ENCODE results near the gene UBE2S. TPM values are rescaled to one million over a fixed set of nuclear protein-coding genes. Genes with fewer than 3 reads are reported as not detected.

The UBE2S gene
- total RNA-seq, 4 donors from 2014 or later: 3.2 to 141 (median 21.5) TPM

- DNase-seq: no peak
- H3K36me3 ChIP-seq: no peaks in the 10 kb centered on the region
- H3K4me3 ChIP-seq: no peak overlapping the region
- intact Hi-C loops (cut with DNase I; ENCODE audit: low total_unique reads): no loop called here
- H3K9me3 ChIP-seq: no peaks in the 10 kb centered on the region
- TF ChIP-seq POLR2A (IDR thresholded peaks at IDR 0.05) (no peak), CTCF (IDR thresholded peaks at IDR 0.05) (no peak)
- H3K27me3 ChIP-seq: peaks cover 10 to 29% of the 10 kb centered on the region in 2 donors
- H3K27ac ChIP-seq: no peak overlapping the region
- peaks cover 0 to 13% of the 10 kb centered on the region in 2 donors for H3K4me1 ChIP-seq
These were observed 33.4 kb downstream of the UBE2S start for GRCh38 chr19:55373993-55374757.

GRCh38 chr19:55373306-55373992 lies 34.1 kb downstream of the UBE2S start:
- TF ChIP-seq CTCF (IDR thresholded peaks at IDR 0.05) (no peak), POLR2A (IDR thresholded peaks at IDR 0.05) (no peak)
- Histone ChIP-seq H3K4me3 (no peak overlapping the region), H3K27ac (no peak overlapping the region), H3K27me3 (peaks cover 17 to 31% of the 10 kb centered on the region in 2 donors), H3K9me3 (no peaks in the 10 kb centered on the region), H3K36me3 (no peaks in the 10 kb centered on the region), H3K4me1 (peaks cover 0 to 17% of the 10 kb centered on the region in 2 donors)
- intact Hi-C loops (cut with DNase I; ENCODE audit: low total_unique reads): no loop called here
- DNase-seq: no peak

DNA sequence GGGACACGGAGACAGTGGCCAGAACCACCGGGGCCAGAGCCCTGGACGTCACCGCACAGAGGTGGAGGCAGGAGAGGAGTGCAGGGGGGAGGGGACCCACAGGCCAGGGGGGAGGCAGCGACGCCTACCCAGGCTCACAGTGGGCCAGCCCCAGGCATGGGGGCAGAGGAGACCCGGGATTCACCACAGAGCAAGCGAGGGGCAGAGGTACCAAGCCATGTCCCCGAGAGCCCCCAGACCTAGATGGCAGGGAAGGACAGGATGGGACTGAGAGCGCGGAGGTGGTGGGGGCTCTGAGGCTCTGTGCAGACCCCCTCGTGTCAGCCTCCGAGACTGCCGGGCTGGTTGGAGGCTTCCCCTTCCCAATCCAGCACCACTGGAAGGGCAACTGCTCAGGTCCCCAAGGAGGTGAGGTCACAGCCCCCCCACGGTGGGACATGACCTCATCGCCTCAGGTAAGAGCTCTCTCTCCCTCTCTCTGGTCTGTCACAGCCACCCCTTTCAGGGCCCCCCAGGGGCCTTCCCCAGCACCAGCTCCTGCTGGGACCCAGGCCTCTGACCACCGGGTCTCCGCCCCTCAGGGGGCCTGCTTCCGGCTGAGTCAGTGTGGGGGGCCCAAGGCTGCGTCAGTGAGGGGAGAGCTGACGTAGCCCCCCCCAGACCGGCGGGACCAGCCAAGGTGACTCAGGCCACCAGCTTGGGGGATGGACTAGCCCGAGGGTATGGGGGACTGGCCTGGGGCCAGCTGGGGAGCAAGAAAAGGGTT lies 35.1 kb downstream of the UBE2S start:
- Histone ChIP-seq H3K4me3 (no peak overlapping the region), H3K36me3 (no peaks in the 10 kb centered on the region), H3K4me1 (peaks cover 0 to 15% of the 10 kb centered on the region in 2 donors), H3K27ac (no peak overlapping the region), H3K9me3 (no peaks in the 10 kb centered on the region), H3K27me3 (peaks cover 17 to 36% of the 10 kb centered on the region in 2 donors)
- intact Hi-C loops (cut with DNase I; ENCODE audit: low total_unique reads): no loop called here
- TF ChIP-seq POLR2A (IDR thresholded peaks at IDR 0.05) (no peak), CTCF (IDR thresholded peaks at IDR 0.05) (no peak)
- DNase-seq: no peak

GRCh38 chr19:55370305-55370988 lies 37.1 kb downstream of the UBE2S start, which contains the start of gene IL11:
IL11 (minus strand) TSS chr19:55370463; CDS start chr19:55370310, 153 bp downstream.
- TF ChIP-seq POLR2A (IDR thresholded peaks at IDR 0.05): no peak
- TF ChIP-seq CTCF (IDR thresholded peaks at IDR 0.05): no peak

More at GRCh38 chr19:55370305-55370988, 37.1 kb downstream of the UBE2S start, which contains the start of gene IL11:
- Histone ChIP-seq H3K27ac (no peak within 1 kb of the TSS), H3K4me3 (no peak within 1 kb of the TSS), H3K4me1 (peaks cover 0 to 14% of the 10 kb centered on the region in 2 donors), H3K27me3 (peaks cover 17 to 22% of the 10 kb centered on the region in 2 donors), H3K9me3 (no peaks in the 10 kb centered on the region), H3K36me3 (no peaks in the 10 kb centered on the region)
- intact Hi-C loops (cut with DNase I; ENCODE audit: low total_unique reads): no loop called here
- DNase-seq: no peak
